GM12801 (cell line): ENCODE measurements around the gene COL21A1.

Experiments used
- CTCF ChIP-seq: IDR thresholded peaks from one replicate; pipeline ENCODE4 v1.5.1; 2011; ENCODE audit warnings: control low read depth; ENCODE audit not compliant: insufficient read length; ENCODE audit errors: extremely low read depth

Gene COL21A1

DNA sequence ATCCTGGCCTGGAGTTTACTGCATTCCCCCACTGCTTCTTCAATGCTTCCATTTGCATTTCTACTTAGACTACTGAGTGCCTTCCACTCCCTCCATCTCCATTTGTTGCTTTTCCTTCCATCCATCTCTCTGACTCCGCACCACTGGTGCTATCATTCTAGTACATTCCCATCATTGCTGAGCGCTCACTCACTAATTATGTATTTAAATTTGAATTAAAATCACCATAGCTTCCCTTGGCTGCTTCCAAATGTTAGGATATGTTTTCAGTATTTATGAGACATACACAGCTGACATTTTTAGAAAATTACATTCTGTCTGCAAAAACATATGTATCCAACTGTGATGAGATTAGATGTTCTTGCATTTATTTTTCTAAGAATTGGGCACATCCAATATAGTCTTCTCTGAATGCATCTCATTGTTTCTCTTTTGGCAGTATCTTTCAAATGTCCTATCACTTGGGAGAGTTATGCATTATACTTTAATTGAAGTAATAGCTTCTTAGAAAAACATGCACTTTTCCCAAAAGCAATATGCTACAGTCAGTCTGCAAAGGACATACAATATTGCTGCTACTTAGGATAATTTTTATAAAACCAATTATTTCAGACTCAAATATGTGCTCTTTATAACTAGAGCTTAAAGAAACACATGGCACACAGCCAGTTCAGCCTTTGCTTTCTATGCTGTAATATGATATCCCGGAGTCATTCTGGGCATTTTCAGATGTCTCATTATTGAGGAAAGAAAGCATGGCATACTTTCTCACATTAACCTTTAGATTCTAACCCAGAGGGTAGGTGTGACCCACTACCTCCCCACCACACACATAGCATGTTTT, 12.1 kb upstream of the COL21A1 start:
- TF ChIP-seq CTCF = no peak

DNA sequence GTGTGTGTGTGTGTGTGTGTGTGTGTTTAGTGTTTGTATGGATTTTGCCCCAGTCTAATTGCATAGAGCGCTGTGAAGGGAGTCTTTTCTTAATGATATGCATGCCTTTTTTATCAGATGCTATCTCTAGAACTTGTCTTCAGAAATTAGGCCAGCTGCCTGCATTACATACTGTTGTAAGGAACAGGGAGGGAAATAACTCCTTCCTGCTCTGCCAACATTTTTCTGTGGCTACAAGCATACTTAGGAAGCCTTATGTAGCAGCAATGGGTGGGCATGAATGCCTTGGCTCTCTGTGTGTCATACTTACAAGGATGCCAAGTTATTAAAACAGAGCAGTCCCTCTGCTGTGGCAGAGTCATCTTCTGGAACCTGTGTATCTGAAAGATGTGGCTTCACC, 8.0 kb upstream of the COL21A1 start:
- no peak for TF ChIP-seq CTCF

DNA sequence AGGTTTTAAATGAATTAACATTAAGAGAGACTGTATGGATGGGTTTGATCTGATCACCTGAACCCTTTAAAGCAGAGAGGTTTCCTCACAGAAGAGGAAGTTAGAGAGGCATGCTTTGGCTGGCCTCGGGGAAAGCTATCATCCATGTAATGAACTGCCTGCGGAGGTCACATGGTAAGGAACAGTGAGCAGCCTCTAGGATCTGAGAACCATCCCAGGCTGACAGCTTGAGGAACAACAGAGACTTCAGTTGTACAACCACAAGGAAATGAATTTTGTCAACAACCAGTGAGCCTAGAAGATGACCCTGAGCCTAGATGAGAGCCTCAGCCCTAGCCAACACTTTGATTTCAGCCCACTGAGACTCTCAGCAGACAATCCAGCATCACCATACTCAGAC, 2.9 kb upstream of the COL21A1 start:
- no peak for TF ChIP-seq CTCF

- no peak for TF ChIP-seq CTCF
Measured at GRCh38 chr6:56247654-56248122, 308 bp upstream of the COL21A1 start.

DNA sequence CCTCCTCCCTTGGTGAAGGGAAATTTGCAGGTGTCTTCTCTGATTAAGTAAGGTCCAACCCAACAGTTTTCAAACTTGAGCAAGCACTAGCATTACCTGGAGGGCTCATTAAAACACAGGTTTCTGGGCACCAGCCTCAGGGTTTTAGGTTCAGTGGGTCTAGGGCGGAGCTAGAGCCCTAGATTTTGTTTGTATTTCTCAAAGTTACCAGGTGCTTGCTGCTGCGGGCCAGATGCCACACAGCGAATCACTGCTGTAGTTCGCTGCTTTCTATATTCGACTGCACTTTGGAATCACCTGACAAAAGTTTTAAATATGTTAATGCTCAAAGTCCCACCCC, 869 bp downstream of the COL21A1 start:
- no peak for TF ChIP-seq CTCF

DNA sequence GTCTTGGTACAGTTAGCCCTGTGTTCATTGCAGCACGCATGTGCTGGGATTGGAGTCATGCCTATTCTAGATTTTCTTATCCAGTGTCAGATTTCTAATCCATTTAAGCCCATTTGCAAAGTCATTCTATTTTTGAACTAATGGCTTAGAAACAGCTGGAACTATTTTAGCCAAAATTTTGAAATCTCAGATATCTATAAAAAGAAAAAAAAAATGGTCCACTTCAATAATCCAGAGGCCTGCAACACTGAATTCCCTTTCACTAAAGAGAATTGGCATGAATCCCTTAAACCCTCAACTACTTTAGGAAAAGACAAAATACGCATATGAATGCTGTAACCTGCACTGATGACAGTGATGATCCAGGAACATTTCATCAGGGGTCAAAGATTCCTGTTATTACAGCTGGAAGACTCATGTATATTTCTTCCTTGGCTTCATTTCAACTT, 1.5 kb downstream of the COL21A1 start:
- no peak for TF ChIP-seq CTCF

GRCh38 chr6:56244528-56245253, 2.7 kb downstream of the COL21A1 start:
- TF ChIP-seq CTCF = no peak
